Skeletal muscle satellite cell (primary cell): ENCODE results near the gene FBXO39.
"Not testable (repeated sequence)": the region's sequence is repeated elsewhere in the genome, so short reads cannot be mapped to it uniquely, and the experiment has no call there.

Experiments
- H3K27me3 ChIP-seq: 2 replicates; pipeline ENCODE4 v1.7.0; 2013; ENCODE audit warnings: low read length; ENCODE audit not compliant: control insufficient read depth, insufficient read depth
- H3K36me3 ChIP-seq: 2 replicates; pipeline ENCODE4 v1.7.0; 2013; ENCODE audit warnings: mild to moderate bottlenecking, control low read depth, low read length; ENCODE audit not compliant: insufficient read depth
- H3K4me1 ChIP-seq: 2 replicates; pipeline ENCODE4 v1.7.0; 2013; ENCODE audit warnings: low read length; ENCODE audit not compliant: control insufficient read depth, insufficient read depth
- H3K4me2 ChIP-seq: 2 replicates; pipeline ENCODE4 v1.7.0; 2013; ENCODE audit warnings: mild to moderate bottlenecking, low read length
- H3K4me3 ChIP-seq: 2 replicates; pipeline ENCODE4 v1.7.0; 2013; ENCODE audit warnings: low read length
- H3K9ac ChIP-seq: 2 replicates; pipeline ENCODE4 v1.7.0; 2013; ENCODE audit warnings: mild to moderate bottlenecking, low read depth, low read length, moderate library complexity
- H3K9me3 ChIP-seq: replicated peaks from 2 replicates; pipeline ENCODE4 v1.7.0; 2013; ENCODE audit warnings: mild to moderate bottlenecking, control low read depth, low read length

Gene FBXO39

GRCh38 chr17:6793748-6794493 is 17.9 kb downstream of the FBXO39 start:
- Histone ChIP-seq H3K4me2 (no peak overlapping the region), H3K4me3 (no peak overlapping the region), H3K9ac (no peak overlapping the region), H3K9me3 (no peaks in the 10 kb centered on the region), H3K4me1 (peaks cover 10% of the 10 kb centered on the region), H3K36me3 (no peaks in the 10 kb centered on the region), H3K27me3 (peaks cover 46% of the 10 kb centered on the region)

GRCh38 chr17:6796017-6796886 is 20.2 kb downstream of the FBXO39 start:
- peaks cover 48% of the 10 kb centered on the region for H3K27me3 ChIP-seq
- H3K9ac ChIP-seq = no peak overlapping the region
- H3K9me3 ChIP-seq = no peaks in the 10 kb centered on the region
- no peaks in the 10 kb centered on the region for H3K36me3 ChIP-seq
- H3K4me3 ChIP-seq = no peak overlapping the region
- peaks cover 10% of the 10 kb centered on the region for H3K4me1 ChIP-seq
- no peak overlapping the region for H3K4me2 ChIP-seq

GRCh38 chr17:6796887-6797490 is 21.0 kb downstream of the FBXO39 start:
- Histone ChIP-seq H3K27me3 (peaks cover 44% of the 10 kb centered on the region), H3K36me3 (no peaks in the 10 kb centered on the region)

GRCh38 chr17:6797718-6798351 is 21.8 kb downstream of the FBXO39 start:
- Histone ChIP-seq H3K9me3 (no peaks in the 10 kb centered on the region), H3K4me2 (no peak overlapping the region), H3K27me3 (peaks cover 37% of the 10 kb centered on the region), H3K4me3 (no peak overlapping the region), H3K36me3 (no peaks in the 10 kb centered on the region), H3K9ac (no peak overlapping the region), H3K4me1 (peaks cover 10% of the 10 kb centered on the region)

More at GRCh38 chr17:6796887-6797490, 21.0 kb downstream of the FBXO39 start:
- Histone ChIP-seq H3K4me1 (peaks cover 10% of the 10 kb centered on the region), H3K4me2 (no peak overlapping the region), H3K4me3 (no peak overlapping the region), H3K9ac (no peak overlapping the region), H3K9me3 (no peaks in the 10 kb centered on the region)

- Histone ChIP-seq H3K27me3 (peaks cover 33% of the 10 kb centered on the region), H3K9ac (no peak overlapping the region), H3K4me2 (no peak overlapping the region), H3K4me1 (peaks cover 10% of the 10 kb centered on the region), H3K36me3 (no peaks in the 10 kb centered on the region), H3K4me3 (no peak overlapping the region), H3K9me3 (no peaks in the 10 kb centered on the region)
Observed at GRCh38 chr17:6799738-6800137, 23.7 kb downstream of the FBXO39 start.

- H3K4me3 ChIP-seq = no peak overlapping the region
- H3K4me2 ChIP-seq = no peak overlapping the region
- no peak overlapping the region for H3K9ac ChIP-seq
- peaks cover 10% of the 10 kb centered on the region for H3K4me1 ChIP-seq
- H3K9me3 ChIP-seq = no peaks in the 10 kb centered on the region
- no peaks in the 10 kb centered on the region for H3K36me3 ChIP-seq
- peaks cover 33% of the 10 kb centered on the region for H3K27me3 ChIP-seq
Observed at GRCh38 chr17:6800422-6801027, 24.5 kb downstream of the FBXO39 start.

GRCh38 chr17:6811510-6811909 is 35.5 kb downstream of the FBXO39 start:
- Histone ChIP-seq H3K9ac (no peak overlapping the region), H3K4me2 (no peak overlapping the region), H3K27me3 (peaks cover 30% of the 10 kb centered on the region), H3K4me1 (no peaks in the 10 kb centered on the region), H3K9me3 (no peaks in the 10 kb centered on the region), H3K4me3 (no peak overlapping the region), H3K36me3 (no peaks in the 10 kb centered on the region)

- peaks cover 30% of the 10 kb centered on the region for H3K27me3 ChIP-seq
- no peak overlapping the region for H3K4me2 ChIP-seq
- no peak overlapping the region for H3K9ac ChIP-seq
- no peaks in the 10 kb centered on the region for H3K36me3 ChIP-seq
- no peaks in the 10 kb centered on the region for H3K9me3 ChIP-seq
- H3K4me1 ChIP-seq = no peaks in the 10 kb centered on the region
- no peak overlapping the region for H3K4me3 ChIP-seq
Observed at GRCh38 chr17:6812295-6812694, 36.3 kb downstream of the FBXO39 start.

GRCh38 chr17:6815775-6816174 is 39.8 kb downstream of the FBXO39 start:
- Histone ChIP-seq H3K4me1 (no peaks in the 10 kb centered on the region), H3K27me3 (peaks cover 38% of the 10 kb centered on the region), H3K4me2 (no peak overlapping the region), H3K9me3 (no peaks in the 10 kb centered on the region), H3K9ac (no peak overlapping the region), H3K36me3 (no peaks in the 10 kb centered on the region), H3K4me3 (no peak overlapping the region)

GRCh38 chr17:6816368-6816767 is 40.4 kb downstream of the FBXO39 start:
- H3K9me3 ChIP-seq, H3K36me3 ChIP-seq, H3K4me3 ChIP-seq, H3K4me2 ChIP-seq, H3K9ac ChIP-seq, H3K4me1 ChIP-seq: not testable (repeated sequence)
- peaks cover 37% of the 10 kb centered on the region for H3K27me3 ChIP-seq

GRCh38 chr17:6818938-6819337 is 42.9 kb downstream of the FBXO39 start:
- H3K36me3 ChIP-seq = no peaks in the 10 kb centered on the region
- H3K9me3 ChIP-seq = no peaks in the 10 kb centered on the region

More at GRCh38 chr17:6818938-6819337, 42.9 kb downstream of the FBXO39 start:
- Histone ChIP-seq H3K4me3 (no peak overlapping the region), H3K9ac (no peak overlapping the region), H3K4me2 (no peak overlapping the region), H3K4me1 (peaks cover 9% of the 10 kb centered on the region), H3K27me3 (peaks cover 17% of the 10 kb centered on the region)
